GM12875 (cell line): ENCODE results near the gene DGKI.

ENCODE experiments used
- H3K4me3 ChIP-seq: one replicate; pipeline ENCODE4 v1.5.1; 2011; ENCODE audit warnings: low read depth, low read length, control low read depth
- CTCF ChIP-seq: IDR thresholded peaks from 2 replicates; pipeline ENCODE4 v1.5.1; 2011; ENCODE audit warnings: low read depth, mild to moderate bottlenecking, control low read depth, inconsistent platforms, low read length, moderate library complexity, borderline replicate concordance; ENCODE audit not compliant: insufficient read depth

The DGKI gene

GRCh38 chr7:137741443-137741842 is 105.3 kb downstream of the DGKI start:
- TF ChIP-seq CTCF, result no peak
- no peak overlapping the region for H3K4me3 ChIP-seq

- no peak for TF ChIP-seq CTCF
- no peak overlapping the region for H3K4me3 ChIP-seq
Measured at GRCh38 chr7:137734221-137734620, 112.6 kb downstream of the DGKI start.

- no peak overlapping the region for H3K4me3 ChIP-seq
- no peak for TF ChIP-seq CTCF
Measured at GRCh38 chr7:137732168-137732567, 114.6 kb downstream of the DGKI start.

GRCh38 chr7:137731436-137731835 is 115.3 kb downstream of the DGKI start:
- no peak overlapping the region for H3K4me3 ChIP-seq
- TF ChIP-seq CTCF, result no peak

GRCh38 chr7:137728426-137728825 is 118.3 kb downstream of the DGKI start:
- H3K4me3 ChIP-seq, result no peak overlapping the region
- TF ChIP-seq CTCF, result no peak

GRCh38 chr7:137727413-137727812 is 119.4 kb downstream of the DGKI start:
- no peak for TF ChIP-seq CTCF
- no peak overlapping the region for H3K4me3 ChIP-seq

GRCh38 chr7:137718355-137718754 is 128.4 kb downstream of the DGKI start:
- no peak overlapping the region for H3K4me3 ChIP-seq
- TF ChIP-seq CTCF, result no peak
